Ramos (cell line): ENCODE data around the gene HSD17B8.

ENCODE experiments used
- in situ Hi-C: fragments of 300-500 bp; cut with MboI; formaldehyde crosslinking; loops from one replicate; pipeline ENCODE4 v1.14.3; 2022; ENCODE audit warnings: low sequenced_read_pairs; ENCODE audit not compliant: unreplicated experiment

HSD17B8 gene

GRCh38 chr6:33190504-33191107 is 13.8 kb upstream of the HSD17B8 start:
- in situ Hi-C loops, result no loop called here

DNA sequence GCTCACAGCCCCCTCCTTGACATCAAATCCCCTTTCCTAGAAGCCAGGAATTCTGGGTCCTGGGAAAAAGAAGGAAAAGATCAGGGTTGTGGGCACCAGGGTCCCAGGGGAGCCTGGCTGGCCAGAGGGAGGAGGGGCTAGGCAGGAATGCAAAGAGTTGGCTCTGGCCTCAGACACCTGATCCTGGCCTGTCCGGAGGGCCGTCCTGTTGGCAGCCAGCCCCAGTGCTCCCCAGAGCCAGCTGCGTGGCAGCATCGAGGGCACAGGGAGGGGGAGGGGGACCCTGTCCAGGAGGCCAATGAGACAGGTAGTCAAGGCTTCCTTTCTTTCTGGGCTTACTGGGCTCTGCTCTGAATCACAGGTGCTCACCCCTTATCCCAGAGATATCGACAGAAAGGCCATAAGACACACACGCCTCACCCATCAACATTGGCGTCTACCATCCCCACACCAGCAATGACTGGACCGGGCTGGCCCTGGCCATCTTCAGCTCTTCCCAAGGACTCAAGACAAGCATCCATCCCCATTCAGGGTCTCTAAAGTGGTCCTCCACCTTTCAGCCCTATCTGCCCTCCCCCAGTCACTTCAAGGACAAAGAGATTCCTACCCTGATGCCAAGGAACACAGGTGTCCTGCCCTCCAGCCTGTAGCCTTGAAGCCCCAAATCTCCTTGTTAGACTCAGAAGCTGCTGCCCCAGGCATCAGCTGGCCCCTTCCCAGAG is 12.9 kb upstream of the HSD17B8 start:
- in situ Hi-C loops, result no loop called here

DNA sequence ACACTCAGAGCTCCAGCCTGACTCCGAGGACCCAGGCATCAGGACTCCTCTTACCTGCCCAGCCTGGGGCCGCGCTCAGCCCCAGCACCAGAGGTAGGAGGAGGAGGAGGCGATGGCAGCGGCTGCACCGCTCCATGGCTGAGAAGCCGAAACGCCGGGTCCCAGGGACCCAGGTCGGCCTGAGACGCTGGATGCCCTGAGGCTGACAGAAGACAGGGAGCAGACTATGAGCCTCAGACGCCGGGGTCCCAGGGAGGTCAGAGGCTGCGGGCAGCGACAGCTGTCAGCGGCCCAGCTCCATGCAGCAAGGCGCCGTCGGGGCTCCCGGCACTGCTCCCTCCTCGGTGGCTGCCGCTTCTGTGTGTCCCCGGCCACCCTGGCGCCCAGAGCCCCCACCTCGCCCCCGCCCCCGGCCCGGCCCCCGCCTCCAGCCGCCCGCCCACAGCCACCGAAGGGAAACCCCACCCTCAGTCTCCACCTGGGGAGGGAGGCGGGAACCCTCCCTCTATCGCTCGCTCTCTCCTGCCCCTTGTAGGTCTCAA is 12.3 kb upstream of the HSD17B8 start, which contains the start of gene COL11A2:
Gene COL11A2, minus strand, starts transcription at position 363 of the 542 bp plus-strand sequence. Its CDS starts 227 bp downstream, at position 136.
- in situ Hi-C loops, result no loop called here

GRCh38 chr6:33192671-33193602 is 11.5 kb upstream of the HSD17B8 start:
- in situ Hi-C loops, result no loop called here

DNA sequence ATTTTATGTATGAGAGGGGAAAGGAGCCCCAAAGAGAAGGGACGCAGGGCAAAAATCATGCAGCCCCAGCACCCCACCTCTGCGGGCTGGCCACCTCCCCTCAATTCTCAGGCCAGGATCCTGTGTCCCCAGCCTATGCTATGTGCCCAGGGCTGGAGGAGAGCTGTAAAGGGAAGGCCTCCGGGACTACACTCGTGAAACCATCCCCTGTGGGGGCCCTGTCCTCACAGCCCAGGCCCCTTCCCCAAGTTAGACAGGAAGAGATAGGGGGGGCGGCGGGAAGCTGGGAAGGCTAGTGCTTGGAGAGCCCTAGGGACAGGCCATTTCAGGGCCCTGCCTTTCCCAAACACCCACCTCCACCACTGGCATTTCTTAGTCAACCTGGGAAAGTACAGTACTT is 10.8 kb upstream of the HSD17B8 start:
- in situ Hi-C loops, result no loop called here

DNA sequence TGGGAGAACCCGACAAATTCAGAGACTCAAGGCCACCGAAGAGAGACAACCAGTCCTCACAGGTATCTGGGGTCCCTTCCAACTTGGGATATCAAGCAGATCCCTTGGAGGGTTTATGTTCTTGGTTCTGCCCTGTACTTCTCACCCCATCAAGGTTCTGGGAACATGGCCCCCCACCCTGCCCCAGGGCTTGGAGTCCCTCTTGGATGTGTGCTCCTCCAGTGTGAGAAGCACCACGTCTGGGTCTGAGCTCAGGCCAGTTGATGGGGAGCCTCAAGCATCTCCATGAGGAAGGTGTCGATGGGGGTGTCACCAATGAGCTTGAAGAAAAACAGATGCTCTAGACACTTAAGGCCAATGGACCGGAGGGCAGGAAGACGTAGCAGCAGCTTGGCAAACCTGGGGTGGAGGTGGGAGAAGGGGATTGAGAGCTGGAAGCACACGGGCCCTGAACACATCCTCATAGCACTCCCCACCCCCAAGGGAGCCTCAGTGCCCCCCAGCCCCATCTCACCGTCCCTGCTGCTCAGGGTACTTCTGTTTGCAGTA is 9.9 kb upstream of the HSD17B8 start:
- in situ Hi-C loops, result no loop called here

DNA sequence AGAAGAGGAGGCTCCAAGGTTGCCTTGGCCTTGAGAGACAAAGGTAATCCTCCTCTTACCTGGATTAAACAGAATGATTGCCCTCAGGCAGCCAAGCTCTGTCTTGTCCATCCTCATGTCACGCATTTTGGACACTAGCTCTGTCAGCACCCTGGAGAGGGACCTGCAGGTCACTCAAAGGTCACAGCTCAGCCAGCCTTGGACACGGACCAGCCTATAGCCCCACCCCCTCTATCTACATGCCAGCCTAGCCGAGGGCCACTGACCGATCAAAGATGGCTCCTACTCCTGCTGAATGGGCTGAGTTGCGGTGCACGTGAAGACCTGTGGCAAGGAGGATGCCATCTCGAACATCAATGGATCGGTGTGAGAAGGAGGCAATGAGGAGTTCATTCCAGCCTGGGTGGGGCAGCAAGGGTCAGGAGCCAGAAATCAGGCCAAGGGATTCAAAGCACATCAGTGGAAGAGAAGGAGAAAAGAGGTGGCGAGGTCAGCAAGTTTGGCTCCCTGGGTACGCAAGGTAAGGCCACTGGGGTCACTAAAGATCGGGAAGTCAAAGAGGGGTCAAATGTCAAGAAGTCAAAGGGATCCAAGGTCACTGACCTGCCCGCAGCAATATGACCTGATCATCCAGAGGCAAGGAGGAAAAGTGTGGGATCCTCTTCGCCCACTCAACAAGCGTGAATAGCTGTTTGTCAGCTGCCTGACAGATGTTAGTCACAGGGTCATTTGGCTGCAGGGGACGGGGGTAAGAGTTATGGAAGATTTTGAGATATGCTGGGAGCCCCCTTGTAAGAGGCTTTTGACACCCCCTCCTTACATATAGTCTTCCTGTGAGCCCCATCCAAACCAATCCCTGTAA is 8.9 kb upstream of the HSD17B8 start:
- in situ Hi-C loops, result no loop called here

- in situ Hi-C loops, result no loop called here
Observed at GRCh38 chr6:33197431-33198048, 6.9 kb upstream of the HSD17B8 start.

- in situ Hi-C loops, result no loop called here
Observed at GRCh38 chr6:33198159-33198852, 6.1 kb upstream of the HSD17B8 start.

GRCh38 chr6:33198853-33199436 is 5.5 kb upstream of the HSD17B8 start:
- in situ Hi-C loops, result no loop called here

DNA sequence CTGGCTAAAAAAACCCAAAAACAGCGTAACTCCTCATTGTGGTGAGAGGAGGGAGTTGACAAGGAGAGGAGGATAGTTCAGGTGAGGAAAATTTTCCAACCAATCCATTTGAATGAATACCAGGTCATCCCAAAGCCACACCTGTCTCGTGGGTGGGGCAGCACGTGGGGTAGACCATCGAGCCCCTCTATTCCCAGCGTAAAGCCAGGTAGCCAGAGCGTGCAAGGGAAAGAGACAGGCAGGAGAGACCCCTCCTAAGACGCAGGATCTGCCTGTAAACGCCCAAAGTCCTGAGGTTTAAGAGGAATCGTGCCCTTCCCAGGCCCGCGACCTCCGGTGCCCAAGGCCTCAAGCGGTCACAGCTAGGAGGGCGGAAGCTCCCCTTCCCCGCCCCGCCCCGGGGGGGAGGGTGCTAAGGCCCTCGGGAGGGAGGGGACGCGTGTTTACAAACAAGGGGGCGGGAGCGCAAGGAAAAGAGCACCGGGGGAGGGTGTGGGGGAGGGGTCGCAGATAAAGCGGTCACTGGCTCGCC is 4.7 kb upstream of the HSD17B8 start:
- in situ Hi-C loops, result no loop called here

DNA sequence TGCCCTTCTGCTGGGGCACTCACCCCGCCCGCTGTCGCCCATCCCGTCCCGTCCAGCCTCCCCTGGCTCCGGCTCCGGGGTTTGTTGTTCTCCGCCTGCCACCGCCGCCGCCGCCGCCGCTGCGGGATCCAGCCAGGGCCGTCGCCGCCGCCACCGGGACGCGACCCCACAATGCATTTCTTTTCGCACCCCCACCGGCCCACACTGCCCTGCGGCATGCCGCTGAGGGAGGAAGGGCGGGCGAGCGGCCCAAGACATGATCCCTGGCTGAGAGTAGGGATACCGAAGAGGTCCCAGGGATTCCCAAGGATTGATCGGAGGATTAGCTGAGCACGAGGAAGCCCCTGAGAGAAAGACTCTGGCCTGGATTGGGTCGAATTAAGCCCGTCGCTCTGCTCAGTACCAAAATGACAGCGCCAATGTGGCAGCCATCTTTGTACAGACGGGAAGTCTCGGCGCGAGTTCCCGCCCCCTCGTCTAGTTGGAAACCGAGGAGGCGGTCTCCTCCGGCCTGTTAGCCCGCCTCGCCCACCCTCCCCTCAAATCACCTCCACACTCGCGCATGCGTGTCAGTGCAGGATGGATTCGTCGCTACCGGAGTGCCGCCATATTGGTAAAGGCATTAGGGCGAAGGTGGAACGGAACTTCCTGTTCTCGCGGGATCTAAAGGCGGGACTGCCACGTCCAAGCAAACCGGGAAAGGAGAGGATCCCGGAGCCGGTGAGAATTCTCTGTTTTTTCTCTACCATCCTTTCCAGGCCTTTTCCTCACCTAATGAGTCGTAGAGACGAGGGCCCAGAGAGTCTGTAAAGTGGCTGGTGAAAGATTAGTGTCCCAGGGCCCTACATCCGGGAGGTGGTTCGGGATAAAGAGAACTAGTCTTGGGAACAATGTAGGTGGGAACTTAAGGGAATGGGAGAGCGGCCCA is 4.0 kb upstream of the HSD17B8 start, which contains the start of the genes RXRB and SLC39A7:
Gene RXRB, minus strand, starts transcription at position 447 of the 928 bp plus-strand sequence. Its CDS starts 189 bp downstream, at position 258.
Gene SLC39A7, plus strand, starts transcription at position 649 of the 928 bp plus-strand sequence. CDS start 379 bp downstream, outside the sequence.
- in situ Hi-C loops, result no loop called here

- in situ Hi-C loops, result no loop called here
Observed at GRCh38 chr6:33201147-33201545, 3.3 kb upstream of the HSD17B8 start.

DNA sequence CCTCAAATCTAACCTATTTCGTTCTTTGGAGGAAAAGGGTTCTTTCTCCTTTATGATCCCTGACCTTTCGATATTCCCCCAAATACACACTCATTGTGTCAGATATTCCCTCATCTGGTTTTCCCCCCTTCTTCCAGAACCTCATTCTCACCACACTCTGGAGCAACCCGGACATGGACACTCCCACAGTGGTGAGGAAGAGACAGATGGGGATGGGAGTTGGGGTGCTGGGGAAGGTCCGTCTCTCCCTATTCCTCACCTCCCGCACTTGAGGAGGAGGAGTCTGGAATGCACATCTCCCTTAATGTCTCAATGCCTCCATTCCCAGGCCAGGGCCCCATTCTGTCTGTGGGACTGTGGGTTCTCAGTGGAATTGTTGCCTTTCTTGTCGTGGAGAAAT is 2.5 kb upstream of the HSD17B8 start:
- in situ Hi-C loops, result no loop called here

- in situ Hi-C loops, result no loop called here
Observed at GRCh38 chr6:33202799-33203198, 1.7 kb upstream of the HSD17B8 start.

DNA sequence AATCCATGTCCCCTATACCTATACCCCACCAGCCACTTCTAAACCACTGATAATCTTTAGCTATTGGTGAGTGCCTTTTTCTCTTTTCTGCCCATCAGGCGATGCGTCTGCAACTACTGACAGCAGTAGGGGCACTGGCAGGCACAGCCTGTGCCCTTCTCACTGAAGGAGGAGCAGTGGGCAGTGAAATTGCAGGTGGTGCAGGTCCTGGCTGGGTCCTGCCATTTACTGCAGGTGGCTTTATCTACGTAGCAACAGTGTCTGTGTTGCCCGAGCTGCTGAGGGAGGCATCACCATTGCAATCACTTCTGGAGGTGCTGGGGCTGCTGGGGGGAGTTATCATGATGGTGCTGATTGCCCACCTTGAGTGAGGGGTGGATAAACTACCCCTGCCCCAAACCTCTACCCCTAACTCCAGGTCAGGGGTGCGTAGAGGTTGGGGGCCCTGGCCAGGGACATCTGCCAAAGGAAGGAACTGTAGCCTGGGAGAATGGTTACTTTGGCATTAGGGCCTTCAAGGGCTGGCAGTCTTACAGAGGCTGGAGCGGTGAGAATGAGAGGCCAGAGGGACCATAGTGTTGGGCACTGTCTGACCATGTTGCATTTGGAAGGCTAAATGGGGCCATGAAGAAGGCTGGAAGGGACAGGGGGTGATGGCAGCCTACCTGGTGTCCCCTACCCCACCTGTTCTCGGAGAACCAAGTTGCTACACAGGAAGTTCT is 851 bp upstream of the HSD17B8 start:
- in situ Hi-C loops, result no loop called here
